ENCODE data around the gene SMARCD3. TPM values are rescaled to one million over a fixed set of nuclear protein-coding genes. Genes with fewer than 3 reads are reported as not detected.

SMARCD3 gene
- total and polyA plus RNA-seq, 9 of the 15 experiments (the other 6 are each of a cell fraction or from before 2014, with no cell fraction given): 0.43 to 3.6 (median 2.6) TPM

- no peak for TF ChIP-seq VEZF1 (CRISPR knock-in tag; IDR thresholded peaks at IDR 0.05)
- TF ChIP-seq PHF20 (IDR thresholded peaks at IDR 0.05; ENCODE audit: partially characterized antibody): no peak
- TF ChIP-seq MXD1 (CRISPR knock-in tag; IDR thresholded peaks at IDR 0.05; ENCODE audit: borderline replicate concordance, poor library complexity, severe bottlenecking): no peak
- TF ChIP-seq ZNF165 (CRISPR knock-in tag; IDR thresholded peaks at IDR 0.05; ENCODE audit: borderline replicate concordance): no peak
- TF ChIP-seq NFIC (IDR thresholded peaks at IDR 0.05): 0 out of 2 replicates have a peak, but pooled peaks have one; percentile 10
- TF ChIP-seq STAT6 (CRISPR knock-in tag; IDR thresholded peaks at IDR 0.05): no peak
- 0 out of 2 replicates have a peak, but pooled peaks have one; percentile 7 for TF ChIP-seq RAD51 (IDR thresholded peaks at IDR 0.05; ENCODE audit: borderline replicate concordance, low read depth)
- TF ChIP-seq ZNF316 (IDR thresholded peaks at IDR 0.05): peak; percentile 80
- TF ChIP-seq NUFIP1 (IDR thresholded peaks at IDR 0.05; ENCODE audit: partially characterized antibody): no peak
- peak; percentile 56; the same call in 1 of the 2 replicates for TF ChIP-seq KAT7 (CRISPR knock-in tag; IDR thresholded peaks at IDR 0.05; ENCODE audit: borderline replicate concordance)
- no peak for TF ChIP-seq BRD4 (IDR thresholded peaks at IDR 0.05)
- no peak for TF ChIP-seq GATAD2A (IDR thresholded peaks at IDR 0.05)
- TF ChIP-seq ELK3 (CRISPR knock-in tag; IDR thresholded peaks at IDR 0.05): no peak
- TF ChIP-seq HCFC1 (IDR thresholded peaks at IDR 0.05; ENCODE audit: low read depth, low read length): 0 out of 2 replicates have a peak, but pooled peaks have one; percentile 6
- TF ChIP-seq ZKSCAN8 (CRISPR knock-in tag; IDR thresholded peaks at IDR 0.05): no peak
- TF ChIP-seq NCOA4 (IDR thresholded peaks at IDR 0.05; ENCODE audit: partially characterized antibody): no peak
- TF ChIP-seq CBFA2T3 (IDR thresholded peaks at IDR 0.05): peak; percentile 64
- TF ChIP-seq USF1 (CRISPR knock-in tag; IDR thresholded peaks at IDR 0.05): no peak
- TF ChIP-seq HES1 (IDR thresholded peaks at IDR 0.05; ENCODE audit: low read depth): no peak
- TF ChIP-seq CBX3 (IDR thresholded peaks at IDR 0.05; ENCODE audit: borderline replicate concordance in 1 of 2, low read length in 2 of 2): peak in 1 of 2 experiments; percentile 46; a peak in 1 of 3 replicates
- TF ChIP-seq MAFK (IDR thresholded peaks at IDR 0.05; ENCODE audit: low read length): peak; percentile 32
- no peak for TF ChIP-seq ZNF354B (CRISPR knock-in tag; IDR thresholded peaks at IDR 0.05)
These were observed 20.2 kb downstream of the SMARCD3 start (continued) for GRCh38 chr7:151228024-151228866.

All from K562 (cell line).